AML-193 (cell line): ENCODE results near the gene METRN.
"Not testable (repeated sequence)": the region's sequence is repeated elsewhere in the genome, so short reads cannot be mapped to it uniquely, and the experiment has no call there.

Experiments
- DNase-seq, 2 experiments: peaks; one replicate each; lab custom pipeline; 2025; lab: John Stamatoyannopoulos, UW

The METRN gene

DNA sequence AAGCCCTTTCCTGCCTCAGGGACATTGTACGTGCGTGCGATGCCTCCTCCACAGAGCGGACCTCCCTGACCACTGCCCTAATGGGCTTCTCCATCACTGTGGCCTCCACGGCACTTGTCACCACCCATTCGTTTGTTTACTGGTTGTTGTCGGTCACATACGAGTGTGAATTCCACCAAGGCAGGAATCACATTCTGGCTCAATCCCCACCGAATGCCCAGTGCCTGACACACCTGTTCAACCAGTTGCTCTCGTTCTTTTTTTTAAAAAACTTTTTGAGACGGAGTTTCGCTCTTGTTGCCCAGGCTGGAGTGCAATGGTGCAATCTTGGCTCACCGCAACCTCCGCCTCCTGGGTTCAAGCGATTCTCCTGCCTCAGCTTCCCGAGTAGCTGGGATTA is 23.7 kb upstream of the METRN start:
- DNase-seq: not testable (repeated sequence)

DNA sequence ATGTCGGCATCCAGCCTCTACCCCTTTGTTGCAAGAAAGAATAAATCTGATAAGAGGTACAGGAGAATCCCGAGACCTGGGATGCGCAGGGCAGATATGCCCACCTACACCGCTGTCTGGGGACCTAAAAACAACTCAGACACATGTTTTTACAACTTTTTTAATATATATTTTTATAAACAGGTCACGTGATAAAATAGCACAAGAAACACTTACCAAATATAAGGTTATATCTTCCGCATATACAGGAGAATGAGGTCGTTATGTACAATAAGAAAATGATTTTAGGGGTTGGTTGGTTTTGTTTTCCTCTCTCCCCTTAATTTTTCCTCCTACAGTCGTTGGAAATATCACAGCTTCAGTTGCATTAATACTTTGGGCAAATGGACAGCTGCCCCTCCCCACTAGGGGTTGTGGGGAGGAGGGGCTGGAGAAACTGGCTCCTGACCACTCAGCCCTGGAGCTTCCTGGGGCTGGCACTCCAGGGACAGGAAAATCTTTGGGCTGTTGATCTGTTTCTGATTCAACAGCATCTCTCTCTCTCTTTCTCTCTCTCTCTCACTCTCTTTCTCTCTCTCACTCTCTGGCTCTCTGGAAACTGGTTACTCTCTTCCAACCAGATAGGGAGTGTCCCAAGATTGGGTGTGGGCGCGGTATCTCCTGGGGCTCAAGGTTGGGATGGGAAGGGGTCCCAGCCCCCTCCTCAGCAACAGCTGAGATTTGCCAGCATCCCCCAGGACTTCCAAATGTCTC is 22.4 kb upstream of the METRN start:
- no peak for DNase-seq

DNA sequence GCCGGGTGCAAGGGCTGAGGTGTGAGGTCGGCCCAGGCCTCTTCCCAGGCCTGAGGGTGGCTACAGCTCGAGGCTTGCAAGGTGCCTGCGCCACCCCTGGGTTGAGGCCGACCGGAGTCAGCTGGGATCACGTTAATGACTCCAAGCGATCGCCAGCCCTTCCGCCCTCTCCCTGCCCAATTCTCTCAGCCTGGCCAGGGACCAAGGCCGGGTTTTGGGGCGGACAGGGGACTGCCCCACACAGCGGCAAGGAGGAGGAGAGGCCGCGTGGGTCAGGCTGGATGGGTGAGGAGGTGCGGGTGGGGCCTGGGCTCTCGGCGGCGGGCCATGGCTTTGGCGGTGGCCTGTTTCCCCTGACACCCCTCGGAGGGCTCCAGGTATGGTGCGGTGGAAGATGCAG is 21.6 kb upstream of the METRN start:
- DNase-seq: no peak

DNA sequence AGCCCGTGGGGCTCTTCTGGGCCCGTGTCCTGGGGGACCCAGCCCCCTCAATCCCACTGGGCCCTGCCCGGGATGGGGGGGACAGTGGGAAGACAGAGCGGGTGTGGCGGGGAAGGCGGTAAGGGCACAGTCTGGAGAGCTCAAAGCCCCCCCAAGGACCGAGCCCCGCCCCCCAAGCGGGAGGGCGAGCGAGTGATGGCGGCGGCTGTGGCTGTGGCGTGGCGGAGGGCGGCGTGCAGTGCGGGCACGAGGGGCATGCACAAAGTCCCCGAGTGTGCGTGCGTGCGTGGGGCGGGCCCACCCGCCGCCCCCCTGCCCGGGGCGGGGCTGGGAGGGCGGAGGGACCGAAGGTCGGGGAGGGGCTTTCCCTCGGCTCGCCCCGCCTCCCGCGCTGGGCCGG is 21.2 kb upstream of the METRN start:
- DNase-seq: no peak

DNA sequence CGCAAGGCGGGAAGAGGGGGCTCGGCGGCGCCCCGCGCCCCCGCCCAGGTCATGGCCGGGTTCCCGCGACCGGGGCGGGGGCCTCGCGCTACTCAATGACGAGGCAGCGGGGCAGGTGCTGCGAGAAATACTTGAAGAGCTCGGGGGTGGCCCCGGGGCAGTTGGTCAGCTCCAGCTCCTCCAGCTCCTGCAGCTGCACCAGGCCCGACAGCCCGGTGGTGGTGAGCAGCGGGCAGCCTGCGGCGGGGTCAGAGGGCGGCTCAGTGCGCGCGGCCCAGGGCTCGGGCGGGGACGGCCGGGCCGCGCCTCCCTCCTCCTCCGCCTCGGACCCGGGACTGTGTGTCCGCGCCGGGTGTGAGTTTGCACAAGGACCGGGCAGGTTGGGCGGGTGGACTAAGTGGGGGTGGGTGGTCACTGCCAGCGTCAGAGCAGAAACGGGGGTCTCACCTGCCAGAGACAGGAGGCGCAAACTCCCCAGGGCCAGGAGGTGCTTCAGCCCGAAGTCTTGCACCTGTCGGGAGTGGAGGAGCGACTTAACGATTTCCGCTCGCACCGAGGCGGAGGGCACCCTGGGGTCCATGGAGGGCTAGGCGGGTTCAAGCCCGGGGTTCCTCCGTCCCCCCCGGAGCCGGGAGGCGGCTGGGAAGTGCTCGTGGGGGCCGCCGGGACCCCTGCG is 20.6 kb upstream of the METRN start:
- no peak for DNase-seq

DNA sequence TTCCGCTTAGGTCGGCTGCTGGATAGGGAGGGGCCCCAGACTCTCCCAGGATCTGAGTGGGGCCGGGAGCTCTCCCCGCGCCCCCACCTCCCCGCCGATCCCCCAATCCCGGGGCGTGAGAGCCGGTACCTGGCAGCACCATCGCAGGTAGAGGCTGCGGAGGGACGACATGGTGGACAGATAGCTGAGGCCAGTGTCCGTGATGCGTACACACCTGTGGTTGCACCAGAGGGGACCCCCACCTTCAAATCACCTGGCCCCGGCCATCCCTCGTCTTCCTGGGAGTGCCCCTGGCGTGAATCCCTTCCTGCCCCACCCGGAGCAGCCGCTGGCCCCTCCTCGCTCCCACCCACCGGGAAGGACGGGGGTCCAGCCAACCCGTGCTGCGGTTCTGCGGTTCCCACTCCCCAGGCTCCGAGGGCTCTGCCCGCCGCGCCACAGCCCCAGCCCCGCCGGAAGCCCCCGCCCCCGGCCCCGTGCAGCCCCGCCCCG is 20.0 kb upstream of the METRN start:
- DNase-seq: no peak

DNA sequence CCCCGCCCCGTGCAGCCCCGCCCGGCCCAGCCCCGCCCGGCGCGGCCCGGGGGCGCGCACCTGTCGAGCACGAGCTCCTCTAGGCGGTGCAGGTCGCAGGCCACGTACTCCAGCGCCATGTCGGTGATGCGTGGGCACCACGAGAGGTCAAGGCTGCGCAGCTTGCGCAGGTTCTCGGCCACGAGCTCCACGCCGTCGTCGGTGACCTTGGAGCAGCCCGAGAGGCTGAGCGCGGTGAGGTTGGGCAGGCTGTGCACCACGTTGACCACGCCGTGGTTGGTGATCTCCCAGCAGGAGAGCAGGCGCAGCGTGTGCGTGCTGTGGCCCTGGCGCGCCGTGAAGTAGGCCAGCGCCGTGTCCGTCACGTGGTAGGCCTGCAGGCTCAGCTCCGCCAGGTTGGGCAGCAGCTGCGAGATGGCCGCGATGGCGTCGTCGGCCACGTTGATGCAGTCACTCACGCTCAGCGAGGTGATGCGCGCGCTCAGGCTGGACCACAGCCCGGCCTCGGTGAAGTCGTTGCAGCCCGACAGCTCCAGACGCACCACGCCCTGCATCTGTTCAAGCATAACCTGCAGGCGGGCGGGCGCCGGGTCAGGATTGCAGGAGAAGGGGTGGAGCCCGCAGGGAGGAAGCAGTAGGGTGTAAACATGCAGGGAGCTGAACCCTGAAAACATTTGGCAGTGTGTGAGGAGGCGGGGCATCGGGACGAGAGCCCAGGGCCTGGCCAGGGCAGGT is 19.4 kb upstream of the METRN start:
- DNase-seq: no peak

DNA sequence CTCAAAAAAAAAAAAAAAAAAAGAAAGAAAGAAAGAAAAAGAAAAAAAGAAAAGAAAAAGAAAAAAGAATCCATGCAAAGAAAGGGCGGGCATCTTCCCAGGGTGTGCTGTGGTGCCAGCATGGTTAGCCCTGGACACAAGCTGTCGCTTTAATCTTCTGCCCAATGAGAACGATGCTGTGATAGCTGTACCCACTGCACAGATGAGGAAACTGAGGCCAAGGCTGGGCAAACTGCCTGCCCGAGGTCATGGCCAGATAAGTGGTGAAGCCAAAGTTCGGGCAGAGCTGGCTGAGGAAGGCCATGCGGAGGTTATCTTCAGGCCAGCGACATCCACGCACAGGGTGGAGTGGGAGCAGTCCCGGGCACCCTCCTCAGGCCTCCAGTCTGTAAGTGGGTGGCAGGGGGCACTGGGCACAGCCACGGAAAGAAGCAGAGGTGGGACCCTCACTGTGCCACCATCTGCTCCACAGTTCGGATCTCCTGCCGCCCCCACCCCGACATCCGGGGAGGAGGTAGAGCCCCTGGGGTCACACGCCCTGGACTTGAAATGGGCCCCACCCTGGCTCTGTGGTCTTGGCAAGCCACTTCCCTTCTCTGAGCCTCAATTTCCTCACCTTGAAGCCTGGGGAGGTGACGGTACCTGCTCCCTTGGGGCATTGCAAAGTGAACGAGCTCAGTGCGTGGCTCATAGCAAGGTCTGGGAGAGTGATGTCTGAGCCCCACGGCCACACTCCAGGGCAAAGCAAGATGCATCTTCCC is 15.8 kb upstream of the METRN start:
- DNase-seq: no peak

DNA sequence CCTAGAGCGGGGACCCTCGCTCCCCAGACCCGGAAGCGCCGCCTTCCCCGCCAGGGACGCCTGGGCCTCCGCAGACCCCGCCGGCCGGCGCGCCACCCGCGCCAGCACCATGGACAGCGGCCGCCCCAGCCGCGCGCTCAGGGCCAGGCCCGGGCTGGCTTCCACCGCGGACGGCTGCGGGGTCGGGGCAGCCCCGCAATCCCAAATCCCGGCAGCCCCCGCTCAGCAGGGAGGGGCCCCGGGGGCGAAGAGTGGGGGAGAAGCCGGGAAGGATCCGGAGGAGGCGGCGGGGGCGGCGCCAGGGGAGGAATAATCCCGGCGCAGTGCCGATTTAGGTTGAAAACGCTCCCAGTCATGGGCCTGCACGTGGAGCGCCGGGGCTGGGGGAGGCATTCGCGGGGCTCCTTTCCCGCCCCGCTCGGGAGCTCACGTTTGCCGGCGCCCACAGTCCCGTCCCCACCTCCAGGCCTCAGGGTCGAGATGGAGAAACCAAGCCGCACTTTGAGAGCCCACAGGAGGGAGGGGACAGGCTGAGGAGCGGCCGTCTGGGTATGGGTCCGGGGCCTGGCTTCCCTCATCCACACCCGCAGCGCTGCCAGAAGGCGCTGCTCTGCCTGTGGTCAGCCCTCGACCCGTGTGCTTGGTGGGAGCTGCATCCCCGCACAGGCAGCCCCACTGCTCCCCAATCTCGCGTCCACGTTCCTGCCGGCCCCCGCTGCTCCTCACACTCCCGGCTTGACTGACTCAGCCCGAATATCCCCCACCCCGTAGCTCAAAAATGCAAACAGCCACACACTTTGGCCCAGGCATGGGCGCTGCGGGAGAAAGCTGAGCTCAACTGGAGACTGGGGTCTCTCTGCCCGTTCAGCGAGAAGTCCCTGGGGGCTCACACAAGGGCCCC is 14.0 kb upstream of the METRN start:
- no peak for DNase-seq

DNA sequence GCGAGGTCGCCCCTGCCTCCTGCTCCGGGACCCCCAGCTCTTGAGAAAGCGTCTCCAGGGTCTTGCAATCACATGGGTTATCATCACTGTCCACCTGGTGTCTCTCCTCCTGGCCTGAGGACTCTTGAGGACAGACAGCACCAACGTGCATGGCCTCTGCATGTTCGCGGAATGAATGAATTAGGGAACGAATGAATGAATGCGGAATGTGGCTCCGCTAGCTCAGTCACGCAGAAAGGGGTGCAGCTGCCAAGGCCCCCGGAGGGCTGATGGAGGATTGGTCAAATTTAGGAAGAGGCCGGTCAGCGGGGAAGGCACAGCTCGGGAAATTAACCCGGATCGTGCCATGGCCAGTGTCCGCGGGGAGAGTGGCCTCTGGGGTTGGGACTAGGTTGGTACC is 12.6 kb upstream of the METRN start:
- no peak for DNase-seq

DNA sequence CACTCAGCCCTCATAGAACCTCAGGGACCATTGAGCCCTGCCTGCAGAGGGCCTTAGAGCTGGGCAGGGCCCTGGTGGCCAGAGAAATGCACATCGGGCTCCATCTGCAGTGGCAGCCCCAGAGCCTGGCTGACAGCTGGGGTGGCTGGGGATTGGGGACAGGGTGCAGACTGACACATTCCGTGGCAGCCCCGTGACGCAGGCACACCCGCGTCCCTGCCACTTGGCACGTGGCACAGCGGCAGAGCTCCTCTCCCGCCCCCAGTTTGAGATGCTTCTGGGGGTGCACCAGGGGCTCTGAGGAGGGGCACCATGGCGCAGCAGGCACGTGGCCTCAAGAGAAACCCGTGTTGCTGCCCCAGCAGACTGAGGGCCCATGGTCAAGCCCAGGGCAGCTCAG is 11.5 kb upstream of the METRN start:
- no peak for DNase-seq

DNA sequence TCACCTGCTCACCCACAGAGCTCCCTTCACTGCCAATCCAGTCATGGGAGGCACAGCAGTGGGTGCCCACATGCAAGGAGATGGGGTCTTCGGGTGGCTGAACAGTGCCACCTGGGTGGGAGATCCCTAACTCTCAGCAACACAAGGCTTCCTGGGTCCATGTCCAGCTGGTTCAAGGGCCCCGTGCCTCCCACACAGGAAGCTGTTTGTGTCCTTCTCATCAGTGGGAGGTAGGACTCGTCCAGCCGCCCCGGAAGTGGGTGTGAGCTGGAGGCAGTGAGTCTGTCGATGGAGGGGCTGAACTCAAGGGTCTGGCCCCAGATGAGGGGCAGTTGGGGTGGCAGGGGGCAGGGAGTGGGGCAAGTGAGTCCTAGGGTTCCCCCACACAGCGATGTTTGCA is 10.9 kb upstream of the METRN start:
- DNase-seq: no peak

DNA sequence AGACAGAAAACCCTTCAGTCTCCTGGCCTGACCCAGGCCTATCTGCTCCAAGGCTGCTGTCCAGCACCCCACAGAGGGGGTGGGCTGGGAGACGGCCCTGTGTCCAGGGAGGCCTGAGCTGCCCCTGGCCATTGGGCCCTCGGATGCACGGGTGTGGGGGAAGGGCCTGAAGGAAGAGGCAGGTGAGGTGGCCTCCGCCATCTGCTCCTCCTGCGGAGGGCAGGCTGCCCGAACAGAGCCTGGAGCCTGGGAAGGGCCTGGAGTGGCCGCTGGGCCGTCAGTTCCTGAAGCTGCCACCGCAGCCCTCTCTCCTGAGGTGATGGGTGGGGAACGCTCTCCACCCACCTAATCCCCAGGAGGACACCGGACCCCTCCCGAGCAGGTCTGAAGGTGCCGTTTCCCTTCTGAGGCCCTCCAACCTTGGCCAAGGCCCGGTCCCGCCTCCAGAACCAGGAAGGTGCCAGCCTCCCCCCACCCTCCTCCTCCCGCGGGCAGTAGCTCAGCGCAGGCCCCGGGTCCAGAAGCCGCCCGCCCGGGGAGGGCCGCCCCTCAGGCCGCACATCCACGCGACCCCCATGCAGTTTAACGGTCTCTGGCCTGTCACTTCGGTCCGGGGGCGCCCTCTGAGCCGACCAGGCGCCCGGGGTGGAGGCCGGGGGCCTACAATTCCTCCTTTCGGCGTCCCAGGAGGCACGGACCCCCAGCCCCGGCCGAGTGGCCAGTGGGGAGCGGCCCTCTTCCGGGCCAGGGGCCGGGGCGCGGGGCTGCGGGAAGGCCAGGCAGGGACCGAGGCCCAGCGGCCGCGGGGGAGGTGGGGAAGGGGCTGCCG is 10.2 kb upstream of the METRN start:
- DNase-seq: no peak

DNA sequence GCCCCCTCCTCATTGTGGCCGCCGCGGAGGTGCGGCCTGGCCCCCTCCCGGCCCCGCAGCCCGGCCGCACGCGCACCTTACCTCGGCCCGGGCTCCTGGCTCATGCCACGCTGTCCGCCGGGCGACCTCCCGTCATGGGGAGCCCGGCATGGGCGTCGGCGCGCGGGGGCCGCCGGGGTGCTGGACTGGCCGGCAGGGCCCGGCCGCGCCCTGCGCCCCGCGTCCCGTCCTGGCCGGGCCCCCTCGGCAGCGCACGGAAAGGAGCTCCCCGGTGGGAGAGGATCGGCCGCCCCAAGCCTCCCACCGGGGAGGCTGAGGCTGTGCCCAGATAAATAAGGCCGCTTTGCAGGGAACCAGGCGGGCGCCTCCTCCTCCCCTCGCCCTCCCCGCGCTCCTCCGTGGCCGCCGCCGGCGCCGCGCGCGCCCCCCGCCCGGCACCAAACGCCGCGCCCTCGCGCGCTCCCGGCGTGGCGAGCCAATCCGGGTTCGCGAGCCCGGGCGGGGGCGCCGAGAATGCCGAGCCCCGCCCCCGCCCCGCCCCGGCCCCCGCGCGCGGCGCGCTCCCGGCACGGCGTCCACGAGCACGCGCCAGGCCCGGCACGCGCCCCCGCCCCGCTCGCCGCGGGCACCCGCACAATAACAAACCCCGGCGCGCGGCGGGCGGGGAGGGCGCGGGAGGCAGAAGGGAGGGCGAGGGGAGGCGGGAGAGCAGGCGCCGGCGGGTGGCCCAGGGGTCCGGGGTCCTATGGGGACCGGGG is 9.3 kb upstream of the METRN start, which contains the start of gene FBXL16:
FBXL16 (minus strand) TSS at position 371 of the 758 bp plus-strand sequence. CDS start 8,396 bp downstream, outside the sequence.
- DNase-seq: no peak

DNA sequence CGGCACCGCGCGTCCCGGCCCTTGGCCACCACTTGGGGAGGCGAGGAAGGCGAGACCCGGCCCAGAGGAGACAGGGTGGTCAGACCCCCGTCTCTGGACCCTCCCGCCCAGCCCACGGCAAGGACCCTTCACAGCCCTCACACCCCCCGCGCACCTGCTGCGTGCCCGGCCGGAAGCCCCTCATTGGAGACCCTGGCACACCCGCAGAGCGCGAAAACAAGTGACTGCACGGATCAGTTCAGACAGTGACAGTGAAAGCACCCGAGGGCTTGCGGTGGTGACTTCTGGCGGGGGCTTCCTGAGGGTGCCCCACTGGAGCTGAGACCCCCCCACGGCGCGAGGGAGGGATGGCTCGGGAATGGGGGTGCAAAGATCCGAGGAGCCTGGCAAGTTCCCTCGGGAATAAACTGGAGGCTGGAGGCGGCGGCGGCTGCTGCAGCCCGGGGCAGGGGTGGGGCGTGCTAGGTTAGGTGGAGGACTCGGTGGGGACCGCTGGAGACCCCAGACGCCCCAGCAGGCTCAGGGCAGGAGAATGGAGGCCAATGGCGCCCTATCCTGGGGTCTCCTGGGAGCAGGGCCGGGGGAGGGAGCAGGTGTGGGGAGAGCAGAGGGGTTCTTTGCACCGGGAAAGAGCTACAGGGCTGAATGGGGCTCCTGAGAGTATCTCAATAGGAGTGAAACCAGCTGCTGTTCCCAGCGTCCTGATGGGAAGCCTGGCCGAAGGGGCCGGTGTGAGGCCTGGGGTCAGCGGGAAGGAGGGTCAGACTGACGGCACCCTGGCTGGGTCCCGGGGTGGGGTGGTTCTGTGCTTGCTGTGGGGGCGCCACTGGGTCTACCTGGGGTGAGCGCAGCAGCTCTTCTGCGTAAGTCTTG is 8.5 kb upstream of the METRN start:
- no peak for DNase-seq

DNA sequence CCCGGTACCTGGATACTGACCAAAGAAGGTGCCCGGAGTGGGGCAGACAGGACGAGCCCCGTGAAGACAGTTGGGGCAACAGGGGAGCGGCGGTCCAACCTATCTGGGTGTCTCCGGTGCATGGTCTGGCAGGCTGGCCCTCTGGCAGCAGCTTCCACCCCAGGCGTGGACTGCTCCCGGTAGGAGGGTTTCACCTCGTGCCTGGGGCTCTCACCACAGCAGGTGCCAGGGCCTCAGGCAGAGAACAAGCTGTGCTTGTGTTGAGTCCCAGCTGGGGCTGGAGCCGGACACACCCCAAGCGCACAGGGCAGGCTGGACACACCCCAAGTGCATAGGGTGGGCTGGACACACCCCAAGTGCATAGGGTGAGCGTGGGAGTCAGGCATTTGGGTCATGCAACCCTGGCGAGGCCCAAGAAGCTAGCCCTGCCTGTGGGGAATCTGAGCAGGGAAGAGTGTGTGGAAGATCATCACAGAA is 7.8 kb upstream of the METRN start:
- DNase-seq: no peak

DNA sequence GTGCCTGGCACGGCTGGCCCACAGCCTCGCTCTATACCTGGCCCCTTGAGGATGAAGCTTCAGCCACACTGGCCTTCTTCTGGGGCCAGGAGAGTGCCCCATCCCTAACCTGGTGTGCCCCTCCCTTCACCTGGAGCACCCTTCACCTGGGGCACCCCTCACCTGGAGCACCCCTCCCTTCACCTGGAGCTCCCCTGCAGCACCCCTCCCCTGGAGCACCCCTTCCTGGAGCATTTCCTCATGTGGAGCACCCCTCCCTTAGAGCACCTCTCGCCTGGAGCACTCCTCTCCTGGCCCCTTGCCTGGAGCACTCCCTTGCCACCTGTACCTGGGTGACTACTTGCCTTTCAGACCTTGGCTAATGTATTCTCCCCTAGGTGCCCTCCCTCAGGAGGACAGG is 6.9 kb upstream of the METRN start:
- DNase-seq: no peak

DNA sequence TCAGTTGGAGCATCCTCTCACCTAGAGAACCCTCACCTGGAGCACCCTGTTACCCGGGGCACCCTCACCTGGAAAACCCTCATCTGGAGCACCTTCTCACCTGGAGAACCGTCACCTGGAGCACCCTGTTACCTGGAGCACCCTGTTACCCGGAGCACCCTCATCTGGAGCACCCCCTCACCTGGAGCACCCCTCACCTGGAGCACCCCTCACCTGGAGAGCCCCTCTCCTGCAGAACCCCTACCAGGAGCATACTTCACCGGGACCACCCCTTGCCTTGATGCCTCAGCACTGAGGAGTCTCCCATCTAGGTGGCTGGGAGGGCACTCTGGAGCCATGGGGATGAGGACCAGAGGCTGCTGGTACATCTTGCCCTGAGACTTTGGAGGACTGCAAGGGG is 6.0 kb upstream of the METRN start:
- DNase-seq: no peak
